Mucosa of stomach (tissue), 1 donor: Measurements from ENCODE around the gene APBB2.
"Not testable (repeated sequence)": the region's sequence is repeated elsewhere in the genome, so short reads cannot be mapped to it uniquely, and the experiment has no call there.

Experiments used
- H3K27me3 ChIP-seq: one replicate; pipeline ENCODE4 v1.7.0; 2013; ENCODE audit warnings: mild to moderate bottlenecking, low read length; ENCODE audit not compliant: control insufficient read depth, insufficient read depth
- H3K36me3 ChIP-seq: one replicate; pipeline ENCODE4 v1.7.0; 2013; ENCODE audit warnings: low read length; ENCODE audit not compliant: control insufficient read depth, insufficient read depth
- H3K4me1 ChIP-seq: one replicate; pipeline ENCODE4 v1.7.0; 2013; ENCODE audit warnings: mild to moderate bottlenecking, low read length; ENCODE audit not compliant: control insufficient read depth, insufficient read depth
- H3K4me3 ChIP-seq: one replicate; pipeline ENCODE4 v1.7.0; 2013; ENCODE audit warnings: low read length
- H3K9ac ChIP-seq: one replicate; pipeline ENCODE4 v1.7.0; 2013; ENCODE audit warnings: mild to moderate bottlenecking, low read length, moderate library complexity
- H3K9me3 ChIP-seq: one replicate; pipeline ENCODE4 v1.7.0; 2013; ENCODE audit warnings: mild to moderate bottlenecking, low read length, moderate library complexity; ENCODE audit not compliant: control insufficient read depth
- donor health status: Pancreatic carcinoma.

APBB2 gene

DNA sequence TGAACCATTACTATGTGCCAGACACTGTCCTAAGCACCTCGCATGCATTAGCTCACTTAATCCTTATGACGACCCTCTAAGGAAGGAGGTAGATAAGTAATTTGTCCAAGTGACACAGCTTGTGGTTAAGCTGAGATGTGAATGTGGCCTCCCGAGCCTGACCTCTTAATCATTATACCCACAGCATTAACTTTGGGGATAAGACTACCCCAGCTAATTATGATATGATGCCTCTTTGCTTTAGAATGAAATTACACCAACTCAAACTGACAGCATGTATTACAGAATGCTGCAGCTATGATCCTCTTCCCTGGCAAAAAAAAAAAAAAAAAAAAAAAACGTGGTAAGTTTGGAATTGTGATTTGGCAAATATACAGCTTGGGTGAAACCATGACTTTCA, 53.5 kb downstream of the APBB2 start:
- Histone ChIP-seq H3K4me1 (peaks cover 9% of the 10 kb centered on the region), H3K9ac (no peak overlapping the region), H3K27me3 (no peaks in the 10 kb centered on the region), H3K4me3 (no peak overlapping the region), H3K9me3 (no peaks in the 10 kb centered on the region), H3K36me3 (no peaks in the 10 kb centered on the region)

DNA sequence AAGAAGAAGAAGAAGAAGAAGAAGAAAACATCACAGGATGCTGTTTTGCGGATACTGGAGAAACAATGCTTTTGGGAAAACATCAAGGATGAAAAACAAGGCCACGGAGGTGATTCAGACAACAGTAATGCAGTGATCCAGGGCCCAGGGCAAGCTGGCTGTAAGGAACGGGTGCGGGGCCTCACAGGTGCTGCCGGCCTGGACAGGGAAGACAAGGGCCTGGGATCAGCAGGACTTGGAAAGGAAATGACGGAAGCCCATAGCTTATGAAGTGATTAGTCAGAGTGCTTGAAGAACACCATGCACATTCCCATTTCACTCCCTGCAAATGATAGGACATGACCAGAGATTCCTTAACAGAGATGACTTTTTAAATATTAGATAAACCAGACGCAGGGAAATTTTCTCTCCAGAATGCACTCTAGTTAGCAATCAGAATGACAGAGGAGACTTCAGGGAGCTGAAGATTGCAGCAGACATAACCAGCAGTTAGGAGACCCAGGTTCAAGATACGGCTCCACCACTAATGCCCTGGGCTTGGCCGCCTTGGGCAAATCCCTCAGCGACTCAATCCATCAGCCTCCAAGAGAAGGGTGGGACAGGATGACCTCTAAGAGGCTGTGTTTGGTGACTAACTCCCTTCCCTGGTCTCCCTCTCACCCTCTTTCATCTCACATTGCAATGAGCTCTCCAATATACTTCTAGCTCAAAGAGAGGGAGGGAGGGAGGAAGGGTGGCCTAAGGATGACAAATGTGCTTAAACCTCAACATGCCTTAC, 54.1 kb downstream of the APBB2 start:
- Histone ChIP-seq H3K36me3 (no peaks in the 10 kb centered on the region), H3K4me1 (peaks cover 9% of the 10 kb centered on the region), H3K9me3 (no peaks in the 10 kb centered on the region), H3K4me3 (no peak overlapping the region), H3K9ac (no peak overlapping the region), H3K27me3 (no peaks in the 10 kb centered on the region)

DNA sequence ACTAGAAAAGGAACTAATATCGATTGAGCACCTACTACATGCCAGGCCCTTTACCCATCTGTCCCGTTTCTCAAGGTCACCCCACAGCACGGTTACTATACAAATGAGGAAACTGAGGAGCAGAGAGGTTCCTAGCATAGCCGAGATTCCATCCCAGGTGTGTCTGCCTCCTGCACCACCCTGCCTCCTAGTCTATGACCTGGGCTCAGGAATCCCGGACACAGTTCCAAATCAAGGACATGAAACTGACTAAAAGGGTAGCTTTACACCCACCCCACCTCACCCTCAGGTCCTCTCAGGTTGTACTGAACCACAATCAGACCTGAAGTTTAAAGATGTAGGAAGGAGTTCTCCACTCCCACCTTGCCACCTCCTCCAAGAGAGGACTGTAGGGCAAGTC, 55.6 kb downstream of the APBB2 start:
- no peaks in the 10 kb centered on the region for H3K9me3 ChIP-seq
- no peak overlapping the region for H3K4me3 ChIP-seq
- H3K9ac ChIP-seq, result no peak overlapping the region
- no peaks in the 10 kb centered on the region for H3K36me3 ChIP-seq
- no peaks in the 10 kb centered on the region for H3K27me3 ChIP-seq
- H3K4me1 ChIP-seq, result peaks cover 9% of the 10 kb centered on the region

DNA sequence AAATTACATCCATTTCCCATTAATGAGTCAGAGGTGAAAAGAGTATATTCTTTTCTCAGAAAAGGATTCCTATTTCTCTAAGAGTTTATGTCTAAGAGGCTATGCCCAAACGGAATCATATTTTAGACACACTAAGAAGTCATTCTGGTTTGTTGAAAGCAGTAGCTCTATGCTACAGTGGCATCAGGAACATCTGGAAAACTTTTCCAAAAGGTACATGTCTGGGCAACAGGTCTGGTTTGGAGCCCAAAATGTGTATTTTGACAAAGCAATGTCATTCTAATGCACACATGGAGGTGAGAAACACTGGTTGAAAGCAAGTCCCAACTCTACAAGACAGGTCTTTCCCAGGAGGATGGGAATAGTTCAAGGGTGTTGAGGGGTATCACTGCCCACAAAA, 56.1 kb downstream of the APBB2 start:
- Histone ChIP-seq H3K9me3 (no peaks in the 10 kb centered on the region), H3K4me1 (peaks cover 14% of the 10 kb centered on the region), H3K36me3 (no peaks in the 10 kb centered on the region), H3K4me3 (no peak overlapping the region), H3K9ac (no peak overlapping the region), H3K27me3 (no peaks in the 10 kb centered on the region)

DNA sequence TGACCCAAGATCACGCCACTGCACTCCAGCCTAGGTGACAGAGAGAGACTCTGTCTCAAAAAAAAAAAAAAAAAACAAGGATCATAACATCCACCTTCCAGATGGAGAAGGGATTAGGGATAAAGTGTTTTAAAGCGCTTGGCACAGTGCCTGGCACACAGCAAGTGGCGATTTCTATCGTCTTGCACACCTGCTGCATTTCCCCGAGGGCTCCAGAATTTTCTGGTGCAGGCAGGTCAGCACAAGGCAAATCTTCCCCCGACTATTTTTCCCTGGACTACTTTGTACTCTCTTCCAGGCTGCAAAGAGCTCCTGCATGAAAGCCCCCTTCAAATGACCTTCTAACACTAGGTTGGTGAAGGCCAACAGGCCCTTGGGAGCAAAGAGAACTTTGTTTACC, 57.3 kb downstream of the APBB2 start:
- no peak overlapping the region for H3K9ac ChIP-seq
- no peaks in the 10 kb centered on the region for H3K36me3 ChIP-seq
- H3K4me3 ChIP-seq, result no peak overlapping the region
- H3K27me3 ChIP-seq, result no peaks in the 10 kb centered on the region
- peaks cover 15% of the 10 kb centered on the region for H3K4me1 ChIP-seq
- H3K9me3 ChIP-seq, result no peaks in the 10 kb centered on the region

DNA sequence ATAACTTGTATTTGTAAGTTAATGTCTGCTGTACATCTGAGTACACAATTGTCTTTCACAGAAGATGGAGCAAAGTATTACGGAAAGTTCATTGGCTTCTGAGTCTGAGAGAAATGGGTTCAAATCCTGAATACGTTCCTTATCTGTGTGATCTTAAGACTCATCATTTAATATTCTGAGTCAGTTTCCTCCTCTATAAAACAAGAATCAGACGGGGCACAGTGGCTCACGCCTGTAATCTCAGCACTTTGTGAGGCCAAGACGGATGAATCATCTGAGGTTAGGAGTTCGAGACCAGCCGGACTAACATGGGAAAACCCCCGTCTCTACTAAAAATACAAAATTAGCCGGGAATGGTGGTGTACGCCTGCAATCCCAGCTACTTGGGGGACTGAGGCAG, 57.8 kb downstream of the APBB2 start:
- no peaks in the 10 kb centered on the region for H3K36me3 ChIP-seq
- H3K4me1 ChIP-seq, result peaks cover 15% of the 10 kb centered on the region
- no peaks in the 10 kb centered on the region for H3K27me3 ChIP-seq
- H3K9ac ChIP-seq, result no peak overlapping the region
- no peak overlapping the region for H3K4me3 ChIP-seq
- no peaks in the 10 kb centered on the region for H3K9me3 ChIP-seq

DNA sequence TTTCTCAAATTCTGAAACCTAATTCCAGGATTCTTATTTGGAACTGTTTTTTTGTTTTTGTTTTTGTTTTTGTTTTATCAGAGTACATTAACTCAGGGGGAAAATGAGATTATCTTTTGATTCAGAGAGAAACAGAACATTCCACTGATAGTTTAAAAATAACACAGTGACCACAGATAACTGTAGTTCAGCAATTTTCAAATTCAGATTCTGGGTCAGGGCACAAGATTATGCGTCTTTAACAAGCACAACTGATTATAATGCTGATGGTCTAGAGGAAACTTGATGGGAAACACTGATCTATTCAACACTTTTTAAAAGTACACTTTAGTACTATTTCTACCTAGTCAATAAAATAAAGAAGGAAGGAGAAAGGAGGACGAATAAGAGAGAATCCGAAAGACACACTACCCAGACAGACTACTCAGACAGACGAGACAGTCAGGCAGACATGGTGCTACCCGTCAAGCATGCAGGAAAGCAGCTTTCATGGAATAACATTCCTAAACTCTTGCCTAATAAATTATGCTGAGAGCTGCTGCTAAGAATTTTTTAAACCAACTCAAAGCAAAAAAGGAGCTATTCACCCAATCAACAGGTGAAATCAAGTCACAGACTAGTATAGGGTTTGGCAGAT, 59.0 kb downstream of the APBB2 start:
- Histone ChIP-seq H3K9me3 (no peaks in the 10 kb centered on the region), H3K36me3 (no peaks in the 10 kb centered on the region), H3K9ac (no peak overlapping the region), H3K4me3 (no peak overlapping the region), H3K27me3 (no peaks in the 10 kb centered on the region), H3K4me1 (peaks cover 15% of the 10 kb centered on the region)

DNA sequence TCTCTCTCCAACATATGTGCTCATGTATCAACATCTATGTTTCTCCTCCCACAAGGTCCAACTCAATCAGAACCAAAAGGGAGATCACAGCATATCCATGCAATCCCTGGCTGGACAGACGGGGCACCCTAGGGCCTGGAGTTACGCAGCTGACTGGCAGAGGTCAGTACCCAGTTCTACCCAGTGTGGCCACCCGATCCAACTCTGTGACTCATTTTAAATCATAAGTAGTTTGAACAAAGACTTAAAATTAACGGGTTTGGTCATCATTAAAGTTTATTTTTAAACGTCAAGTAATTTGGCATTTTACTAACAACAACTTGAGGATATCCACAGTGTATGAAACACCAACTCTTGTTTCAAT, 59.5 kb downstream of the APBB2 start:
- H3K9ac ChIP-seq, result no peak overlapping the region

DNA sequence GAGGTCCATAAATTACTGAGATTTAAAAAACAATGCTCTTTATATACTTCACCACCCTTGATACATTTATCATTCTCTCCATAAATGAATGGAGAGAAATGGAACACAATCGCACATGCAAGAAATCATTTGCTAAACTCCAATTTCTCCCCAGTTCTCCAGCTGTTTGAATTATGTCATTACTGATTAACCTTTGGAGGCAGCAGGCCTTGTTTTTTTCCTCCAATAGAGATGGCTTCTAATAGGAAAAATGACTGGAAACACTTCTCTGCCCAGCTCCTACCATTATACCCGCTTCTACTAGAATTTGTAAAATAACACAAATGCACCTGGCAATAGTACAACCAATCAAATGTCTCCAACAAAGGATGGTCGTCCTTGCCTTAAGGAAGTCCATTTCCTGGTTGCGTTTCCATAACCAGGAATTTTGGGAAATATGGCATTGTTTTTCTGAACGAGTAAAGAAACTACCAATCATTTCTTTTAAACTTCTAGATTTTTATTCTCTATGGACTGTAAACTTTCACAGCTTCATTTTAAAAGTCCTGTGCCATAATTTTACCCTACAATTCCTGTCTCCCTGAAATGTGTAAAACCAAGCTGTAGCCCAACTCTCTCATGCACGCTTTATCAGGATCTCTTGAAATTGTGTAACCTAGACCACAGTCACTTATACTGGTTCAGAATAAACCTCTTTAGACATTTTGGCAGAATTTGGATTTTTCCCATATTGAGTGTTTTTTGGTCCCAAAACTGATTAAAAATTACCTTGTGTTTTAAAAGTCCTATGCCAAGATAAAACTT, 60.1 kb downstream of the APBB2 start:
- Histone ChIP-seq H3K27me3 (no peaks in the 10 kb centered on the region), H3K9me3 (no peaks in the 10 kb centered on the region), H3K9ac (no peak overlapping the region), H3K4me3 (no peak overlapping the region), H3K36me3 (no peaks in the 10 kb centered on the region), H3K4me1 (peaks cover 15% of the 10 kb centered on the region)

More for the DNA sequence above, 59.5 kb downstream of the APBB2 start:
- Histone ChIP-seq H3K27me3 (no peaks in the 10 kb centered on the region), H3K36me3 (no peaks in the 10 kb centered on the region), H3K4me3 (no peak overlapping the region), H3K4me1 (peaks cover 15% of the 10 kb centered on the region), H3K9me3 (no peaks in the 10 kb centered on the region)

DNA sequence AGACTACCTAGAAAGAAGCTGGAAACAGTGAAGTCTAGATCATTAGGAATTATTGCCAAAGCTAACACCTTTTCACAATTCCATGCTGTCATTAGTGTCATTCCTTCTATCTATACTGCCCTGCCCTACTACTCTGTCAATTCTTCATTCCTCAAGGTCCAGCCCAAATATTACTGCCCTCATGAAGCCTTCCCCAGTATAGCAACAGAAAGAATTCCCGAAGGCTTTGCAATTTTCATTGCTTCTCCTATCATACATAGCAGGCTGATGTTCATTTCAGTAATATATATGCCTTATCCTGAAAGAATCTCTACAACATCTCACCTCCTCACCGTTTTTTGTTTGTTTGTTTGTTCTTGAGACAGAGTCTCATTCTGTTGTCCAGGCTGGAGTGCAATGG, 63.9 kb downstream of the APBB2 start:
- H3K4me3 ChIP-seq, result no peak overlapping the region
- no peaks in the 10 kb centered on the region for H3K27me3 ChIP-seq
- peaks cover 19% of the 10 kb centered on the region for H3K4me1 ChIP-seq
- H3K36me3 ChIP-seq, result no peaks in the 10 kb centered on the region
- H3K9me3 ChIP-seq, result no peaks in the 10 kb centered on the region
- no peak overlapping the region for H3K9ac ChIP-seq

DNA sequence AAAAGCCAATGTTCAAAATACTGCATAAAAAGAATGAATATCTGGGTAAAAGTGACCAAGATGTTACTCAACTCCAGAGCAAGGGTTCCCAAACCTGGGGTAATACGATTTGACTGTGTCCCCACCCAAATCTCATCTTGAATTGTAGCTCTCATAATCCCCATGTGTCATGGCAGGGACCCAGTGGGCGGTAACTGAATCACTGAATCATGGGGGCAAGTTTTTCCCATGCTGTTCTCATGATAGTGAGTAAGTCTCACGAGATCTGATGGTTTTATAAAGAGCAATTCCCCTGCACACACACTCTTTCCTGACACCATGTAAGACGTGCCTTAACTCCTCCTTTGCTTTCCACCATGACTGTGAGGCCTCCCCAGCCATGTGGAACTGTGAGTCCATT, 64.8 kb downstream of the APBB2 start:
- H3K9me3 ChIP-seq, H3K9ac ChIP-seq, H3K4me3 ChIP-seq, H3K27me3 ChIP-seq, H3K36me3 ChIP-seq: not testable (repeated sequence)
- peaks cover 22% of the 10 kb centered on the region for H3K4me1 ChIP-seq

DNA sequence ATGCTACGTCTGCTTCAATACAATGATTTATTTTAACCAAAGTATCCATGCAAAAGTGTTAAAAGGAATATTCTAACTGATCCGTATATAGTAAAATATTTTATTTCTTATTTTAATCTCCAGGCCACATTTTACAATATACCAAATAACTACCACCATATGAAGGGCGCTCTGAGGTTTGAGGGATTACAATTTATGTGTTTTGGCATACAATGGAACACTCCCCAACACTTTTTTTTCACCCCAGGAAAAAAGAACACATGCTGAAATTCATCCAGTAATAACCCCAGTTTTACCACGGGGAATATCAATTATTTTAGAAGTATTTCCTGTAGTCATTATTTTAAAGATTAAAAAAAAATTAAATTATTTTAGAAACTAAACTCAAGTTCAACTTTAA, 65.4 kb downstream of the APBB2 start:
- Histone ChIP-seq H3K27me3 (no peaks in the 10 kb centered on the region), H3K4me1 (peaks cover 22% of the 10 kb centered on the region), H3K9ac (no peak overlapping the region), H3K9me3 (no peaks in the 10 kb centered on the region), H3K36me3 (no peaks in the 10 kb centered on the region), H3K4me3 (no peak overlapping the region)
